NT2/D1 (cell line): ENCODE measurements around the gene BTRC.

ENCODE experiments used
- SUZ12 ChIP-seq: IDR thresholded peaks from 2 replicates; pipeline ENCODE4 v1.6.1; 2011; ENCODE audit not compliant: insufficient read length, insufficient read depth; ENCODE audit errors: extremely low read depth
- YY1 ChIP-seq: IDR thresholded peaks from 2 replicates; pipeline ENCODE4 v1.6.1; 2011; ENCODE audit not compliant: insufficient read length, insufficient read depth

- no peak for TF ChIP-seq SUZ12
- no peak for TF ChIP-seq YY1
Observed at GRCh38 chr10:101595591-101596433, 241.8 kb downstream of the BTRC start.
